ENCODE results near the gene GFRA4. TPM values are rescaled to one million over a fixed set of nuclear protein-coding genes. Genes with fewer than 3 reads are reported as not detected.
A peak's percentile ranks its signal among the peaks of the same experiment; 100 is the strongest.

GFRA4 gene
- total RNA-seq, 1 donor from 2014 or later = not detected

- intact Hi-C loops (cut with DNase I) = no loop called here
- Histone ChIP-seq H3K4me1 (peaks cover 11% of the 10 kb centered on the region), H3K27ac (no peak overlapping the region), H3K9me3 (no peaks in the 10 kb centered on the region), H3K27me3 (peaks cover 22% of the 10 kb centered on the region), H3K4me3 (no peak overlapping the region), H3K36me3 (no peaks in the 10 kb centered on the region)
- ATAC-seq = no peak
- no peak for TF ChIP-seq CTCF (IDR thresholded peaks at IDR 0.05)
- DNase-seq = no peak
These were observed 23.2 kb upstream of the GFRA4 start for GRCh38 chr20:3686421-3686820.

GRCh38 chr20:3685341-3685740 lies 22.1 kb upstream of the GFRA4 start:
- ATAC-seq (no peak), DNase-seq (no peak)
- Histone ChIP-seq H3K27me3 (peaks cover 33% of the 10 kb centered on the region), H3K27ac (no peak overlapping the region), H3K4me3 (no peak overlapping the region), H3K4me1 (peaks cover 12% of the 10 kb centered on the region), H3K9me3 (no peaks in the 10 kb centered on the region), H3K36me3 (no peaks in the 10 kb centered on the region)
- intact Hi-C loops (cut with DNase I) = no loop called here
- no peak for TF ChIP-seq CTCF (IDR thresholded peaks at IDR 0.05)

- Histone ChIP-seq H3K36me3 (no peaks in the 10 kb centered on the region), H3K27ac (peak within 1 kb of the TSS; percentile 17), H3K9me3 (no peaks in the 10 kb centered on the region), H3K27me3 (peaks cover 38% of the 10 kb centered on the region), H3K4me3 (peak within 1 kb of the TSS; percentile 44), H3K4me1 (peaks cover 12% of the 10 kb centered on the region)
- TF ChIP-seq CTCF (IDR thresholded peaks at IDR 0.05) = no peak
- ATAC-seq (peak; percentile 32), DNase-seq (no peak)
- intact Hi-C loops (cut with DNase I) = no loop called here
These were observed 19.0 kb upstream of the GFRA4 start, which contains the start of gene ADAM33 for GRCh38 chr20:3681931-3682781. TSS of gene ADAM33 (minus strand) at chr20:3682010. CDS start at chr20:3682004, 6 bp downstream.

- peaks cover 39% of the 10 kb centered on the region for H3K27me3 ChIP-seq
- no peak for ATAC-seq
- intact Hi-C loops (cut with DNase I) = no loop called here
- no peak for DNase-seq
- H3K9me3 ChIP-seq = no peaks in the 10 kb centered on the region
- peaks cover 17% of the 10 kb centered on the region for H3K4me1 ChIP-seq
- H3K27ac ChIP-seq = peak overlapping the region; percentile 17
- TF ChIP-seq CTCF (IDR thresholded peaks at IDR 0.05) = no peak
- no peaks in the 10 kb centered on the region for H3K36me3 ChIP-seq
- peak overlapping the region; percentile 44 for H3K4me3 ChIP-seq
These were observed 18.2 kb upstream of the GFRA4 start for GRCh38 chr20:3681352-3681930.

- Histone ChIP-seq H3K4me3 (peak overlapping the region; percentile 44), H3K4me1 (peaks cover 17% of the 10 kb centered on the region), H3K36me3 (no peaks in the 10 kb centered on the region), H3K27me3 (peaks cover 41% of the 10 kb centered on the region), H3K27ac (peak overlapping the region; percentile 17), H3K9me3 (no peaks in the 10 kb centered on the region)
- ATAC-seq = no peak
- intact Hi-C loops (cut with DNase I) = no loop called here
- TF ChIP-seq CTCF (IDR thresholded peaks at IDR 0.05) = no peak
- no peak for DNase-seq
These were observed 17.6 kb upstream of the GFRA4 start for GRCh38 chr20:3680701-3681351.

Data from upper lobe of right lung (tissue), 1 donor.